ENCODE results near the gene PRM1. TPM values are rescaled to one million over a fixed set of nuclear protein-coding genes. Genes with fewer than 3 reads are reported as not detected.
A peak's percentile ranks its signal among the peaks of the same experiment; 100 is the strongest.

PRM1 gene
- total and polyA plus RNA-seq, 2 of the 13 experiments (the other 11 are each of a cell fraction or from before 2014, with no cell fraction given) = not detected

GRCh38 chr16:11309895-11310633 is 28.9 kb upstream of the PRM1 start (continued):
- TF ChIP-seq CERS6 (CRISPR knock-in tag; IDR thresholded peaks at IDR 0.05) (no peak), FOXA3 (CRISPR knock-in tag; IDR thresholded peaks at IDR 0.05) (peak; percentile 83), ZNF816 (CRISPR knock-in tag; IDR thresholded peaks at IDR 0.05; ENCODE audit: borderline replicate concordance) (peak; percentile 95; the same call in 1 of the 2 replicates), KDM3A (CRISPR knock-in tag; IDR thresholded peaks at IDR 0.05; ENCODE audit: low read depth) (peak; percentile 68; the same call in 1 of the 2 replicates), PATZ1 (CRISPR knock-in tag; IDR thresholded peaks at IDR 0.05) (0 out of 2 replicates have a peak, but pooled peaks have one; percentile 52), ZFP36L1 (CRISPR knock-in tag; IDR thresholded peaks at IDR 0.05) (peak; percentile 76; the same call in 1 of the 2 replicates), WIZ (CRISPR knock-in tag; IDR thresholded peaks at IDR 0.05) (peak; percentile 77), SMAD9 (CRISPR knock-in tag; IDR thresholded peaks at IDR 0.05) (no peak), ZBTB2 (CRISPR knock-in tag; IDR thresholded peaks at IDR 0.05; ENCODE audit: low read depth) (peak; percentile 43; the same call in 1 of the 2 replicates), ZNF674 (CRISPR knock-in tag; IDR thresholded peaks at IDR 0.05; ENCODE audit: low read depth) (no peak), TOPORS (CRISPR knock-in tag; IDR thresholded peaks at IDR 0.05) (no peak), ZBTB26 (CRISPR knock-in tag; IDR thresholded peaks at IDR 0.05; ENCODE audit: borderline replicate concordance) (peak; percentile 87; the same call in 1 of the 2 replicates), ZFYVE20 (CRISPR knock-in tag; IDR thresholded peaks at IDR 0.05; ENCODE audit: borderline replicate concordance, low read depth) (no peak), ZNF501 (CRISPR knock-in tag; IDR thresholded peaks at IDR 0.05) (peak; percentile 76), RFXAP (CRISPR knock-in tag; IDR thresholded peaks at IDR 0.05; ENCODE audit: borderline replicate concordance) (no peak), ZNF557 (CRISPR knock-in tag; IDR thresholded peaks at IDR 0.05) (no peak), ZNF562 (CRISPR knock-in tag; IDR thresholded peaks at IDR 0.05; ENCODE audit: borderline replicate concordance) (no peak), YEATS4 (CRISPR knock-in tag; IDR thresholded peaks at IDR 0.05; ENCODE audit: borderline replicate concordance) (no peak), DZIP1 (CRISPR knock-in tag; IDR thresholded peaks at IDR 0.05) (no peak), FOXA1 (IDR thresholded peaks at IDR 0.05) (no peak; the same call in 1 of the 2 replicates), FOXA1 (CRISPR knock-in tag; IDR thresholded peaks at IDR 0.05) (0 out of 2 replicates have a peak, but pooled peaks have one; percentile 5), SIX4 (CRISPR knock-in tag; IDR thresholded peaks at IDR 0.05) (no peak)
